Ovary (tissue), 9 donors: ENCODE results near the gene NT5DC4. TPM values are rescaled to one million over a fixed set of nuclear protein-coding genes. Genes with fewer than 3 reads are reported as not detected.

Experiments
- DNase-seq, 5 donors: peaks; one replicate each; pipeline ENCODE4 v3.0.0-alpha.2; 2019 to 2020
- H3K27ac ChIP-seq, 2 donors: fragments of 200-600 bp; one replicate each; pipeline versions ENCODE4 v1.5.1 to v1.8.0; 2019 to 2022
- H3K27me3 ChIP-seq: fragments of 200-600 bp; one replicate; pipeline ENCODE4 v1.8.0; 2022
- H3K36me3 ChIP-seq: fragments of 200-600 bp; sonication (generic); one replicate; pipeline ENCODE4 v1.5.1; 2019
- H3K4me1 ChIP-seq: one replicate; pipeline ENCODE4 v1.8.1; 2013; ENCODE audit warnings: mild to moderate bottlenecking, moderate library complexity; ENCODE audit not compliant: insufficient read depth
- H3K4me3 ChIP-seq: fragments of 200-600 bp; sonication (generic); one replicate; pipeline ENCODE4 v1.5.1; 2017
- H3K9me3 ChIP-seq, 2 donors: fragments of 200-600 bp in 1 of 2; sonication (generic) in 1 of 2; one replicate each; pipeline versions ENCODE4 v1.5.1 to v1.8.1; 2013 to 2019; ENCODE audit warnings: mild to moderate bottlenecking in 1 of 2, moderate library complexity in 1 of 2
- EP300 ChIP-seq: sonication (generic); formaldehyde crosslinking; IDR thresholded peaks from one replicate; pipeline ENCODE4 v1.6.1; 2017; ENCODE audit warnings: antibody characterized with exemption
- POLR2A ChIP-seq: fragments of 450-650 bp; IDR thresholded peaks from one replicate; pipeline ENCODE4 v1.6.1; 2017; ENCODE audit warnings: antibody characterized with exemption, mild to moderate bottlenecking, moderate library complexity
- WGBS, 3 donors: extraction: QIAGEN DNeasy Blood & Tissue Kit in 1 of 3; methylation state at CpG; one replicate each; pipeline versions ENCODE4 v1.1.5 to v1.1.7; 2013 to 2017; 5-methylcytosine and 5-hydroxymethylcytosine counted together
- intact Hi-C, 4 donors: fragments of 100-400 bp; cut with DNase I; formaldehyde crosslinking; loops; one replicate each; pipeline versions ENCODE4 v1.11.0 to v1.15.1; 2022 to 2023
- polyA plus RNA-seq, 2 donors: library from polyadenylated mRNA; stranded (reverse); fragments of 200-250 nt in 1 of 2; fragments of 350-450 nt in 1 of 2; fragmentation: Illumina TruSeq in 1 of 2; extraction: RNeasy Lipid Tissue Mini Kit (QIAGEN cat#74804) in 1 of 2; gene quantifications; one replicate each; pipeline ENCODE4 v1.2.3, GENCODE V29; 2013 to 2014
- total RNA-seq, 7 donors: library from RNA; depleted of rRNA in 2 of 7; stranded (reverse); fragments of >200 nt in 2 of 7; fragmentation: NEBNext Ultra II Directional in 3 of 7; extraction: Animal tissue kit (Norgen Biotek cat#: 25700) in 3 of 7; gene quantifications; one replicate each; pipeline versions ENCODE4 v1.1.0 to v1.2.4, GENCODE V29; 2016 to 2023
- TF ChIP-seq, protein P1 (sequence below), 3 donors: fragments of 450-650 bp in 2 of 3; fragments of 200-600 bp in 1 of 3; IDR thresholded peaks; one replicate each; pipeline versions ENCODE4 v1.5.1 to v1.8.0; 2016 to 2022; ENCODE audit warnings: antibody characterized with exemption in 3 of 3, mild to moderate bottlenecking in 1 of 3
- donor health status: DM: no; HTN: no; CAD: no; lungs with moderate emphysema.
- donor health status: DM: no; HTN: no; CAD: no.
- donor health status: Bipolar disorder and iron deficiency.
- donor health status: DM: yes; HTN: yes; CAD: no.
- donor health status: DM: no; HTN: no; CAD: no.
- donor health status: DM: yes; HTN: yes; CAD: no.

Gene NT5DC4
- total and polyA plus RNA-seq, 9 donors, result not detected

DNA sequence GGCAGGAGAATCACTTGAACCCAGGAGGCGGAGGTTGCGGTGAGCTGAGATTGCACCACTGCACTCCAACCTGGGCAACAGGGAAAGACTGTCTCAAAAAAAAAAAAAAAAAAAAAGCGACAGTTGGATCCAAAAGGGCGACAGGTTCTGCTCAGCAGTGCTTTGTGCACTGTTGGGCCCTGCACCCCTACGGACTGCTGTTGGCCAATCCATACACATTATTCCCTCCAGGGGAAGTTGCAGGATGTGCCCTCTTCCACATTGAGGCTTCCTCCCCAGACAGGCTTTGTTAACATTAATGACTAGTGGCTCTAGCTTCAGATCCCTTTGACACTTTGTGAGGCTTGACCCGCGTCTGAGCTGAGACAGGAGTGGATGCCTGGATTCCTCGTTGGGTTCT is 9.4 kb downstream of the NT5DC4 start:
- WGBS, 3 donors, result 78 to 85% (median 81%) methylated on average over 8 of the region's 8 CpGs
- no peak overlapping the region for H3K4me3 ChIP-seq
- H3K9me3 ChIP-seq, result no peaks in the 10 kb centered on the region
- intact Hi-C loops, result no loop called here
- no peak for TF ChIP-seq EP300
- no peak for TF ChIP-seq POLR2A
- TF ChIP-seq, protein P1, sequence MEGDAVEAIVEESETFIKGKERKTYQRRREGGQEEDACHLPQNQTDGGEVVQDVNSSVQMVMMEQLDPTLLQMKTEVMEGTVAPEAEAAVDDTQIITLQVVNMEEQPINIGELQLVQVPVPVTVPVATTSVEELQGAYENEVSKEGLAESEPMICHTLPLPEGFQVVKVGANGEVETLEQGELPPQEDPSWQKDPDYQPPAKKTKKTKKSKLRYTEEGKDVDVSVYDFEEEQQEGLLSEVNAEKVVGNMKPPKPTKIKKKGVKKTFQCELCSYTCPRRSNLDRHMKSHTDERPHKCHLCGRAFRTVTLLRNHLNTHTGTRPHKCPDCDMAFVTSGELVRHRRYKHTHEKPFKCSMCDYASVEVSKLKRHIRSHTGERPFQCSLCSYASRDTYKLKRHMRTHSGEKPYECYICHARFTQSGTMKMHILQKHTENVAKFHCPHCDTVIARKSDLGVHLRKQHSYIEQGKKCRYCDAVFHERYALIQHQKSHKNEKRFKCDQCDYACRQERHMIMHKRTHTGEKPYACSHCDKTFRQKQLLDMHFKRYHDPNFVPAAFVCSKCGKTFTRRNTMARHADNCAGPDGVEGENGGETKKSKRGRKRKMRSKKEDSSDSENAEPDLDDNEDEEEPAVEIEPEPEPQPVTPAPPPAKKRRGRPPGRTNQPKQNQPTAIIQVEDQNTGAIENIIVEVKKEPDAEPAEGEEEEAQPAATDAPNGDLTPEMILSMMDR (IDR thresholded peaks at IDR 0.05), result no peak
- H3K27me3 ChIP-seq, result no peaks in the 10 kb centered on the region
- no peak for DNase-seq
- no peak overlapping the region for H3K27ac ChIP-seq
- no peaks in the 10 kb centered on the region for H3K4me1 ChIP-seq
- no peaks in the 10 kb centered on the region for H3K36me3 ChIP-seq

DNA sequence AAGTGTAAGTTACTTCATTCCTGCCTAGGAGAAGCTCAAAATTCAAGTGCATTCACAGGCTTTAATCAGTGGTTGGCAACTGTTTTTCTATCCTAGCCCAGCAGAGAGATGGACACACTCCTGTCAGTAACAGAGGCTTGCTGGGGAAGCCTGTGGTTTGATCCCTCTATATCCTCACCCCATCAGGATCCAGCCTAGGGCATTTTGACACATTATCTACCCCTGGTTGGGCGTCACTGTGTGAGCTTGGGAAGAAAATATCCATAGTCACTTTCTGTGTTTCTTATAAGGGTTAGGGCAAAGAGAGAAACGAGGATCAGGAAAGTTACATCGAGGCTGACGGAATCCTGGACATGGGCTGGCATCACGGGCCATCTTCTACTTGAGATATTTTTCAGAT is 10.0 kb downstream of the NT5DC4 start:
- Histone ChIP-seq H3K27ac (no peak overlapping the region), H3K36me3 (no peaks in the 10 kb centered on the region), H3K9me3 (no peaks in the 10 kb centered on the region), H3K4me3 (no peak overlapping the region), H3K27me3 (no peaks in the 10 kb centered on the region), H3K4me1 (no peaks in the 10 kb centered on the region)
- 79 to 85% (median 83%) methylated on average over 5 of the region's 5 CpGs for WGBS, 3 donors
- intact Hi-C loops, result no loop called here
- no peak for TF ChIP-seq POLR2A
- TF ChIP-seq, protein P1 (IDR thresholded peaks at IDR 0.05), result no peak
- TF ChIP-seq EP300, result no peak
- DNase-seq, result no peak

DNA sequence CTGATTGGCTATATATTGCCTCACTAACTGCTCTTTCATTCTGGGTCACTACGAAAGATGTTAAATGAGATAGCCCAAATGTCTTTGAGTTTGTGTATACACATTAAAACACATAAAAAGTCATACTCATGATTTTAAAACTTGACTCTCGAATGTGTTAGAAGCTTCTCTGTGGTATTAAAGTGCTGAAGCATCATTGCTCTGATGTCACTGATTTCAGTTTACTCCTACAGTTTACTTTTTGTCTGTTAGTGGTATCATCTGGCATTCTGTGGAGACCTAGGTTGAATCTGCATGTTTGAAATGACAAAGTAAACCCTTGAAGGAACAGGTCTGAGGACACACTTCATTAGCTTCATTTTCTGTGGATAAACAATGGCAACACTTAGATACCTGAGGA is 10.7 kb downstream of the NT5DC4 start:
- intact Hi-C loops, result no loop called here
- Histone ChIP-seq H3K4me1 (no peaks in the 10 kb centered on the region), H3K9me3 (no peaks in the 10 kb centered on the region), H3K27me3 (no peaks in the 10 kb centered on the region), H3K27ac (no peak overlapping the region), H3K36me3 (no peaks in the 10 kb centered on the region), H3K4me3 (no peak overlapping the region)
- no peak for DNase-seq
- 81 to 91% (median 89%) methylated on average over 2 of the region's 2 CpGs for WGBS, 3 donors
- TF ChIP-seq POLR2A (no peak), EP300 (no peak)
- TF ChIP-seq, protein P1 (IDR thresholded peaks at IDR 0.05), result no peak

DNA sequence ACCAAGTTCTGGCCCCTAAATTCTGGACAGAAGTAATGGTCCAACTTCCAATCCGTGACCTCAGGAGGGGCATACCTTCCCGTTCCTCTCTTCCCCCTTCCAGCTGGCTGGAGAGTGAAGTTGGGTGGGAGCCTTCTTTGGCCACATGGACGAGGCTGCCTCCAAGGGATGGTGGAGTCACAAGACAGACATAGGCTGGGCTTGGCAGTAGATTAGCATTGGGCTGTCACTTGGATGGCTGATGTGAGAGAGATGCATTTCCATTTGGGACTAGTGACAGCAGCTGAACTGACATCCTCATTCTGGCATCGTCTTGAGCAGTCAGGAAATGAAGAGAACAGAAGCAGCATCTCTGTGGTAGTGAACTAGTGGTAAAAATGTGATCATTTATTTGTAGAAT is 12.6 kb downstream of the NT5DC4 start:
- DNase-seq, result no peak
- H3K27ac ChIP-seq, result no peak overlapping the region
- whole genome bisulfite sequencing, 3 donors, result 37 to 50% (median 42%) methylated on average over 4 of the region's 4 CpGs
- TF ChIP-seq POLR2A (no peak), EP300 (no peak)
- H3K27me3 ChIP-seq, result no peaks in the 10 kb centered on the region
- H3K4me1 ChIP-seq, result no peaks in the 10 kb centered on the region
- intact Hi-C loops, result no loop called here
- no peaks in the 10 kb centered on the region for H3K36me3 ChIP-seq
- no peaks in the 10 kb centered on the region for H3K9me3 ChIP-seq
- H3K4me3 ChIP-seq, result no peak overlapping the region

DNA sequence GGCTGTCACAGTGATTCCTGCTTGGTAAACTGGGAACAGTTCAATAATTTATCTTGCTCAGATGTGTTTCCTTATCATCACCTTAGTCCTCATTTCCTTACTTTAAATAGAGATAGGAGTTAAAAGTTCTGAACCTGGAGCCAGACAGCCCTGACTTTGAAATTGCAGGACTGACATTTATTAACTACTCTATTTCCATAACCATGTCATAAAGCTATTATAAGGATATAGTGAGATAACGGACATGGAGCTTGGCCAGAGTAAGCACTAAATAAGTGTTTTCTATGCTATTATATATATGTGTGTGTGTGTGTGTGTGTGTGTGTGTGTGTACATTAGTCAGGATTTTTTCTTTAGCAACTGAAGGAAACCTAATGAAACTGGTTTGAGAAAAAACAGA is 13.1 kb downstream of the NT5DC4 start:
- no peaks in the 10 kb centered on the region for H3K4me1 ChIP-seq
- DNase-seq, result no peak
- intact Hi-C loops, result no loop called here
- TF ChIP-seq, protein P1 (IDR thresholded peaks at IDR 0.05), result no peak
- no peak for TF ChIP-seq POLR2A
- TF ChIP-seq EP300, result no peak
- H3K27ac ChIP-seq, result no peak overlapping the region
- H3K27me3 ChIP-seq, result no peaks in the 10 kb centered on the region
- H3K9me3 ChIP-seq, result no peaks in the 10 kb centered on the region
- no peak overlapping the region for H3K4me3 ChIP-seq
- WGBS, 3 donors, result 45 to 61% (median 53%) methylated on average over 1 of the region's 1 CpG
- no peaks in the 10 kb centered on the region for H3K36me3 ChIP-seq
